Fibroblast of skin of right biceps (primary cell): ENCODE measurements around the gene EPHA4.

Experiments used
- DNase-seq: peaks from one replicate; pipeline ENCODE4 v3.0.0-alpha.2; 2013

EPHA4 gene

GRCh38 chr2:221572219-221572820 is at the start of gene EPHA4:
Gene EPHA4, minus strand, starts transcription at chr2:221572304. Its CDS starts 56 bp downstream, at chr2:221572248.
- peak; percentile 89 for DNase-seq

GRCh38 chr2:221618007-221618406 is 45.9 kb upstream of the EPHA4 start:
- no peak for DNase-seq

GRCh38 chr2:221616561-221616960 is 44.5 kb upstream of the EPHA4 start:
- no peak for DNase-seq

- no peak for DNase-seq
These were observed 42.2 kb upstream of the EPHA4 start for GRCh38 chr2:221614274-221614673.

- DNase-seq = no peak
These were observed 40.7 kb upstream of the EPHA4 start for GRCh38 chr2:221612800-221613199.

- DNase-seq = no peak
These were observed 40.1 kb upstream of the EPHA4 start for GRCh38 chr2:221612161-221612560.

GRCh38 chr2:221610675-221611074 is 38.6 kb upstream of the EPHA4 start:
- DNase-seq = no peak

- DNase-seq = no peak
These were observed 38.2 kb upstream of the EPHA4 start for GRCh38 chr2:221610255-221610654.

- DNase-seq = no peak
These were observed 36.3 kb upstream of the EPHA4 start for GRCh38 chr2:221608442-221608841.

GRCh38 chr2:221606424-221606823 is 34.3 kb upstream of the EPHA4 start:
- no peak for DNase-seq

GRCh38 chr2:221605751-221606240 is 33.7 kb upstream of the EPHA4 start:
- no peak for DNase-seq

GRCh38 chr2:221602938-221603337 is 30.8 kb upstream of the EPHA4 start:
- DNase-seq = no peak

GRCh38 chr2:221601376-221601775 is 29.3 kb upstream of the EPHA4 start:
- DNase-seq = no peak

- no peak for DNase-seq
These were observed 28.3 kb upstream of the EPHA4 start for GRCh38 chr2:221600388-221600787.

GRCh38 chr2:221596192-221596591 is 24.1 kb upstream of the EPHA4 start:
- DNase-seq = peak; percentile 75

GRCh38 chr2:221590861-221591365 is 18.8 kb upstream of the EPHA4 start:
- DNase-seq = no peak

- DNase-seq = no peak
These were observed 17.6 kb upstream of the EPHA4 start for GRCh38 chr2:221589696-221590095.

GRCh38 chr2:221588306-221588985 is 16.3 kb upstream of the EPHA4 start:
- DNase-seq = no peak

GRCh38 chr2:221581986-221582385 is 9.9 kb upstream of the EPHA4 start:
- no peak for DNase-seq

GRCh38 chr2:221574231-221574570 is 2.1 kb upstream of the EPHA4 start:
- no peak for DNase-seq

- DNase-seq = peak; percentile 83
These were observed 1.5 kb upstream of the EPHA4 start for GRCh38 chr2:221573430-221574230.

- DNase-seq = peak; percentile 48
These were observed 821 bp upstream of the EPHA4 start for GRCh38 chr2:221572821-221573429.

- DNase-seq = peak; percentile 36
These were observed 419 bp downstream of the EPHA4 start for GRCh38 chr2:221571551-221572218.
